IMR-90 (cell line): Measurements from ENCODE around the gene ZNF37A. TPM values are rescaled to one million over a fixed set of nuclear protein-coding genes. Genes with fewer than 3 reads are reported as not detected.

ENCODE experiments used
- ATAC-seq: fragments of 200-7000 bp; cut with Tn5 transposase; 2 replicates; pipeline ENCODE4 v1.9.1; 2020; ENCODE audit warnings: low read depth, mild to moderate bottlenecking, moderate library complexity
- BruUV-seq: library from RNA; stranded (reverse); fragments of 400-500 nt; replicated peaks from 2 replicates; lab custom pipeline; 2021; lab: Mats Ljungman, UMichigan
- CTCF ChIA-PET: fragments of 300-600 bp; formaldehyde crosslinking; extraction: SDS; loops from one replicate; lab custom pipeline; 2021; ENCODE audit warnings: antibody characterized with exemption; lab: Yijun Ruan, JAX
- POLR2A ChIA-PET: fragments of 300-600 bp; sonication (Branson Sonifier 250); formaldehyde crosslinking; loops from one replicate; lab custom pipeline; 2022; ENCODE audit warnings: antibody characterized with exemption; ENCODE audit not compliant: unreplicated experiment; lab: Charles Lee
- DNase-seq: peaks from one replicate; pipeline ENCODE4 v3.0.0; 2013
- H2AFZ ChIP-seq: replicated peaks from 2 replicates; pipeline ENCODE3; 2013; ENCODE audit warnings: low read length, mild to moderate bottlenecking; ENCODE audit not compliant: poor library complexity
- H2AK5ac ChIP-seq: 2 replicates; pipeline ENCODE4 v1.6.1; 2013; ENCODE audit warnings: low read depth, low read length, inconsistent platforms
- H2AK9ac ChIP-seq: replicated peaks from 2 replicates; pipeline ENCODE3; 2013; ENCODE audit warnings: mild to moderate bottlenecking, low read depth, low read length, moderate library complexity; ENCODE audit not compliant: poor library complexity
- H2BK120ac ChIP-seq: 2 replicates; pipeline ENCODE4 v1.6.1; 2013; ENCODE audit warnings: low read depth, low read length, inconsistent platforms
- H2BK15ac ChIP-seq: 3 replicates; pipeline ENCODE4 v1.6.1; 2013; ENCODE audit warnings: low read depth, low read length, inconsistent platforms
- H2BK20ac ChIP-seq: 2 replicates; pipeline ENCODE4 v1.6.1; 2013; ENCODE audit warnings: low read depth, mild to moderate bottlenecking, inconsistent platforms, low read length, moderate library complexity
- H2BK5ac ChIP-seq: 2 replicates; pipeline ENCODE4 v1.6.1; 2013; ENCODE audit warnings: mild to moderate bottlenecking, low read depth, low read length, inconsistent platforms; ENCODE audit not compliant: poor library complexity, severe bottlenecking
- H3K14ac ChIP-seq: replicated peaks from 2 replicates; pipeline ENCODE4 v1.6.1; 2013; ENCODE audit warnings: low read depth, low read length, inconsistent platforms
- H3K18ac ChIP-seq: 2 replicates; pipeline ENCODE4 v1.6.1; 2013; ENCODE audit warnings: low read depth, low read length, control low read depth
- H3K23ac ChIP-seq: 2 replicates; pipeline ENCODE4 v1.6.1; 2013; ENCODE audit warnings: low read depth, low read length, inconsistent platforms
- H3K27ac ChIP-seq: 2 replicates; pipeline ENCODE4 v1.5.1; 2013; ENCODE audit warnings: mild to moderate bottlenecking, control low read depth, low read length; ENCODE audit not compliant: insufficient read depth
- H3K27me3 ChIP-seq: 2 replicates; pipeline ENCODE4 v1.6.1; 2013; ENCODE audit warnings: low read length; ENCODE audit not compliant: control insufficient read depth, insufficient read depth
- H3K36me3 ChIP-seq: 2 replicates; pipeline ENCODE4 v1.6.1; 2013; ENCODE audit warnings: low read length, mixed read lengths; ENCODE audit not compliant: control insufficient read depth, insufficient read depth
- H3K4ac ChIP-seq: 2 replicates; pipeline ENCODE4 v1.6.1; 2013; ENCODE audit warnings: low read depth, low read length, inconsistent platforms
- H3K4me1 ChIP-seq: 2 replicates; pipeline ENCODE4 v1.6.1; 2013; ENCODE audit warnings: low read length, mixed read lengths; ENCODE audit not compliant: control insufficient read depth, insufficient read depth
- H3K4me2 ChIP-seq: 2 replicates; pipeline ENCODE4 v1.6.1; 2013; ENCODE audit warnings: low read depth, mild to moderate bottlenecking, control low read depth, low read length, moderate library complexity
- H3K4me3 ChIP-seq: 2 replicates; pipeline ENCODE4 v1.5.1; 2013; ENCODE audit warnings: low read depth, mild to moderate bottlenecking, control low read depth, low read length, moderate library complexity; ENCODE audit not compliant: insufficient read depth
- H3K56ac ChIP-seq: 2 replicates; pipeline ENCODE4 v1.6.1; 2013; ENCODE audit warnings: low read length, inconsistent platforms; ENCODE audit not compliant: insufficient read depth; ENCODE audit errors: extremely low read depth
- H3K79me1 ChIP-seq, 2 experiments: 2 replicates each; pipeline ENCODE4 v1.6.1; 2013; ENCODE audit warnings: low read length in 2 of 2, inconsistent platforms in 1 of 2, low read depth in 1 of 2
- H3K9ac ChIP-seq: 2 replicates; pipeline ENCODE4 v1.6.1; 2013; ENCODE audit warnings: low read depth, low read length, control low read depth
- H3K9me1 ChIP-seq: 2 replicates; pipeline ENCODE4 v1.6.1; 2013; ENCODE audit warnings: low read length, inconsistent platforms; ENCODE audit not compliant: insufficient read depth
- H3K9me3 ChIP-seq: 2 replicates; pipeline ENCODE4 v1.6.1; 2013; ENCODE audit warnings: low read length; ENCODE audit not compliant: control insufficient read depth, insufficient read depth
- H4K20me1 ChIP-seq: 2 replicates; pipeline ENCODE4 v1.6.1; 2013; ENCODE audit warnings: low read length, inconsistent platforms; ENCODE audit not compliant: insufficient read depth
- H4K5ac ChIP-seq: 2 replicates; pipeline ENCODE4 v1.6.1; 2013; ENCODE audit warnings: mild to moderate bottlenecking, low read depth, low read length, control low read depth
- H4K8ac ChIP-seq, 2 experiments: 2 replicates each; pipeline ENCODE4 v1.6.1; 2013; ENCODE audit warnings: low read depth in 2 of 2, low read length in 2 of 2, control low read depth in 1 of 2, inconsistent platforms in 1 of 2
- H4K91ac ChIP-seq: 2 replicates; pipeline ENCODE4 v1.6.1; 2013; ENCODE audit warnings: low read depth, low read length, inconsistent platforms; ENCODE audit not compliant: insufficient read depth
- BHLHE40 ChIP-seq: fragments of 150-350 bp; IDR thresholded peaks from 2 replicates; pipeline ENCODE4 v1.6.1; 2016; ENCODE audit warnings: mild to moderate bottlenecking, low read depth, low read length
- CEBPB ChIP-seq: IDR thresholded peaks from 2 replicates; pipeline ENCODE4 v1.6.1; 2012; ENCODE audit warnings: low read depth, low read length, improper control_type of control experiment
- CHD1 ChIP-seq: IDR thresholded peaks from 2 replicates; pipeline ENCODE4 v1.6.1; 2012; ENCODE audit warnings: low read depth, low read length, improper control_type of control experiment
- FOS ChIP-seq: fragments of 150-350 bp; IDR thresholded peaks from 2 replicates; pipeline ENCODE4 v1.6.1; 2016; ENCODE audit warnings: low read depth, low read length
- MAFK ChIP-seq: IDR thresholded peaks from 2 replicates; pipeline ENCODE4 v1.6.1; 2012; ENCODE audit warnings: low read depth, low read length, improper control_type of control experiment
- MAZ ChIP-seq: IDR thresholded peaks from 2 replicates; pipeline ENCODE4 v1.6.1; 2012; ENCODE audit warnings: low read depth, mild to moderate bottlenecking, low read length, improper control_type of control experiment, moderate library complexity, borderline replicate concordance
- MXI1 ChIP-seq: IDR thresholded peaks from 2 replicates; pipeline ENCODE4 v1.6.1; 2012; ENCODE audit warnings: low read depth, mild to moderate bottlenecking, low read length, moderate library complexity, borderline replicate concordance
- NFE2L2 ChIP-seq: fragments of 150-350 bp; IDR thresholded peaks from 2 replicates; pipeline ENCODE4 v1.6.1; 2016; ENCODE audit warnings: low read depth, mild to moderate bottlenecking, low read length
- POLR2A ChIP-seq: IDR thresholded peaks from 2 replicates; pipeline ENCODE4 v1.6.1; 2012; ENCODE audit warnings: mild to moderate bottlenecking, low read depth, low read length
- RAD21 ChIP-seq: IDR thresholded peaks from 2 replicates; pipeline ENCODE4 v1.6.1; 2012; ENCODE audit warnings: low read length, improper control_type of control experiment
- RCOR1 ChIP-seq: IDR thresholded peaks from 2 replicates; pipeline ENCODE4 v1.6.1; 2012; ENCODE audit warnings: mild to moderate bottlenecking, low read length, improper control_type of control experiment; ENCODE audit not compliant: insufficient replicate concordance
- RFX5 ChIP-seq: IDR thresholded peaks from 2 replicates; pipeline ENCODE4 v1.8.0; 2012; ENCODE audit warnings: low read depth, mild to moderate bottlenecking, low read length, moderate library complexity
- SMC3 ChIP-seq: fragments of 150-350 bp; IDR thresholded peaks from 2 replicates; pipeline ENCODE4 v1.6.1; 2016; ENCODE audit warnings: low read depth, mild to moderate bottlenecking, antibody characterized with exemption, low read length, moderate library complexity
- WGBS, 2 experiments: methylation state at CpG; one replicate each; pipeline versions ENCODE4 v1.1.5 to v1.1.7; 2013; ENCODE audit warnings: missing lambda C conversion rate in 2 of 2; ENCODE audit not compliant: insufficient read length in 1 of 2; ENCODE audit errors: extremely low coverage in 2 of 2; 5-methylcytosine and 5-hydroxymethylcytosine counted together
- dilution Hi-C: fragments of 300-500 bp; cut with HindIII; formaldehyde crosslinking; loops from one replicate; pipeline ENCODE4 v1.14.3; 2018; ENCODE audit warnings: low sequenced_read_pairs; ENCODE audit not compliant: unreplicated experiment
- in situ Hi-C: fragments of 300-500 bp; cut with MboI; formaldehyde crosslinking; loops from 3 replicates; pipeline ENCODE4 v1.14.3; 2019; ENCODE audit warnings: low sequenced_read_pairs, inconsistent platforms, mixed read lengths
- intact Hi-C: fragments of 100-400 bp; cut with micrococcal nuclease; formaldehyde crosslinking; loops from 2 replicates; pipeline ENCODE4 v1.10.0; 2022
- polyA plus RNA-seq, 3 experiments: library from polyadenylated mRNA; depleted of rRNA; stranded (reverse); fragments of >200 nt; gene quantifications; 2 replicates each; pipeline ENCODE4 v1.2.3, GENCODE V29; 2012; ENCODE audit warnings: low replicate concordance in 1 of 3
- total RNA-seq: library from RNA; depleted of rRNA; stranded (reverse); fragments of >200 nt; gene quantifications from 2 replicates; pipeline ENCODE4 v1.2.3, GENCODE V29; 2012
- TF ChIP-seq, protein P1 (sequence below): fragments of 150-350 bp; IDR thresholded peaks from 2 replicates; pipeline ENCODE4 v1.6.1; 2016; ENCODE audit warnings: low read depth, mild to moderate bottlenecking, low read length, moderate library complexity, borderline replicate concordance
- TF ChIP-seq, protein P2 (sequence below): conservative IDR thresholded peaks from 2 replicates; pipeline ENCODE4 v1.5.1; 2012; ENCODE audit warnings: mild to moderate bottlenecking, low read depth, low read length, improper control_type of control experiment
- TF ChIP-seq, protein P3 (sequence below): fragments of 150-350 bp; IDR thresholded peaks from 2 replicates; pipeline ENCODE4 v1.6.1; 2017; ENCODE audit warnings: mild to moderate bottlenecking, antibody characterized with exemption, low read length, low read depth

Gene ZNF37A
- total and polyA plus RNA-seq, 2 of the 4 experiments (the other 2 are of a cell fraction) = 5.5 to 8.6 TPM

DNA sequence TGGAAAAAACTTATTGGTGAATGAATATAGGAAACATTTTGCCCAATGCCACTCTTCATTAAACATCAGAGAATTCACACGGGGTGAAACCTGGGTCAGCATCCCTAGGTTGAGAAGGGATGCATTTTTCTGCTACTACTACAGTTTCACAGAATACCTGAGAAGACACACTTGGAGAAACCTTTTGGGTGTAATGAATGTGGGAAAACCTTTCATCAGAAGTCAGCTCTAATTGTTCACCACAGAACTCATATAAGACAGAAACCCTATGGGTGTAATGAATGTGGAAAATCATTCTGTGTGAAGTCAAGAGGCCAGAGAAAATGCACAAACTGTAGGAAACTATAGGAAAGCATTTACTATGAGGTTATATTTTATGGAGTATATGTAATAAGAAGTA, 24.9 kb downstream of the ZNF37A start:
- WGBS, 2 experiments = no CpG with 5 or more reads among the region's 1 CpG
- H3K18ac ChIP-seq = no peak overlapping the region
- intact Hi-C loops = no loop called here

More for the DNA sequence above, 24.9 kb downstream of the ZNF37A start:
- no peak overlapping the region for H3K56ac ChIP-seq
- TF ChIP-seq NFE2L2 (no peak), RAD21 (no peak), MAZ (no peak), RFX5 (no peak), POLR2A (no peak), RCOR1 (no peak), CHD1 (no peak), MXI1 (no peak), FOS (no peak), SMC3 (no peak), CEBPB (no peak), MAFK (no peak), BHLHE40 (no peak)
- TF ChIP-seq, protein P1, sequence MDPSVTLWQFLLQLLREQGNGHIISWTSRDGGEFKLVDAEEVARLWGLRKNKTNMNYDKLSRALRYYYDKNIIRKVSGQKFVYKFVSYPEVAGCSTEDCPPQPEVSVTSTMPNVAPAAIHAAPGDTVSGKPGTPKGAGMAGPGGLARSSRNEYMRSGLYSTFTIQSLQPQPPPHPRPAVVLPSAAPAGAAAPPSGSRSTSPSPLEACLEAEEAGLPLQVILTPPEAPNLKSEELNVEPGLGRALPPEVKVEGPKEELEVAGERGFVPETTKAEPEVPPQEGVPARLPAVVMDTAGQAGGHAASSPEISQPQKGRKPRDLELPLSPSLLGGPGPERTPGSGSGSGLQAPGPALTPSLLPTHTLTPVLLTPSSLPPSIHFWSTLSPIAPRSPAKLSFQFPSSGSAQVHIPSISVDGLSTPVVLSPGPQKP = no peak
- TF ChIP-seq, protein P2, sequence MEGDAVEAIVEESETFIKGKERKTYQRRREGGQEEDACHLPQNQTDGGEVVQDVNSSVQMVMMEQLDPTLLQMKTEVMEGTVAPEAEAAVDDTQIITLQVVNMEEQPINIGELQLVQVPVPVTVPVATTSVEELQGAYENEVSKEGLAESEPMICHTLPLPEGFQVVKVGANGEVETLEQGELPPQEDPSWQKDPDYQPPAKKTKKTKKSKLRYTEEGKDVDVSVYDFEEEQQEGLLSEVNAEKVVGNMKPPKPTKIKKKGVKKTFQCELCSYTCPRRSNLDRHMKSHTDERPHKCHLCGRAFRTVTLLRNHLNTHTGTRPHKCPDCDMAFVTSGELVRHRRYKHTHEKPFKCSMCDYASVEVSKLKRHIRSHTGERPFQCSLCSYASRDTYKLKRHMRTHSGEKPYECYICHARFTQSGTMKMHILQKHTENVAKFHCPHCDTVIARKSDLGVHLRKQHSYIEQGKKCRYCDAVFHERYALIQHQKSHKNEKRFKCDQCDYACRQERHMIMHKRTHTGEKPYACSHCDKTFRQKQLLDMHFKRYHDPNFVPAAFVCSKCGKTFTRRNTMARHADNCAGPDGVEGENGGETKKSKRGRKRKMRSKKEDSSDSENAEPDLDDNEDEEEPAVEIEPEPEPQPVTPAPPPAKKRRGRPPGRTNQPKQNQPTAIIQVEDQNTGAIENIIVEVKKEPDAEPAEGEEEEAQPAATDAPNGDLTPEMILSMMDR = no peak
- TF ChIP-seq, protein P3, sequence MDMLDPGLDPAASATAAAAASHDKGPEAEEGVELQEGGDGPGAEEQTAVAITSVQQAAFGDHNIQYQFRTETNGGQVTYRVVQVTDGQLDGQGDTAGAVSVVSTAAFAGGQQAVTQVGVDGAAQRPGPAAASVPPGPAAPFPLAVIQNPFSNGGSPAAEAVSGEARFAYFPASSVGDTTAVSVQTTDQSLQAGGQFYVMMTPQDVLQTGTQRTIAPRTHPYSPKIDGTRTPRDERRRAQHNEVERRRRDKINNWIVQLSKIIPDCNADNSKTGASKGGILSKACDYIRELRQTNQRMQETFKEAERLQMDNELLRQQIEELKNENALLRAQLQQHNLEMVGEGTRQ = no peak
- H3K14ac ChIP-seq = no peak overlapping the region
- H2BK5ac ChIP-seq = no peak overlapping the region
- no peak overlapping the region for H3K27ac ChIP-seq
- H2AK5ac ChIP-seq = no peak overlapping the region
- no TSS peak for BruUV-seq
- no peak overlapping the region for H2AK9ac ChIP-seq
- H3K4me2 ChIP-seq = no peak overlapping the region
- H3K23ac ChIP-seq = no peak overlapping the region
- no peak overlapping the region for H4K91ac ChIP-seq
- POLR2A ChIA-PET = no interaction called here
- no peaks in the 10 kb centered on the region for H3K79me1 ChIP-seq
- peaks cover 60% of the 10 kb centered on the region for H3K9me3 ChIP-seq
- H3K27me3 ChIP-seq = no peaks in the 10 kb centered on the region
- DNase-seq = no peak
- H2BK120ac ChIP-seq = no peak overlapping the region
- H3K4me3 ChIP-seq = no peak overlapping the region
- CTCF ChIA-PET = no interaction called here
- in situ Hi-C loops (no loop called here), dilution Hi-C loops (no loop called here)
- H3K4me1 ChIP-seq = no peaks in the 10 kb centered on the region
- H2BK15ac ChIP-seq = no peak overlapping the region
- H3K9ac ChIP-seq = no peak overlapping the region
- H4K8ac ChIP-seq = no peak overlapping the region
- no peak overlapping the region for H2AFZ ChIP-seq
- H2BK20ac ChIP-seq = no peak overlapping the region
- H3K36me3 ChIP-seq = peaks cover 25% of the 10 kb centered on the region
- no peaks in the 10 kb centered on the region for H4K20me1 ChIP-seq
- H3K9me1 ChIP-seq = no peaks in the 10 kb centered on the region
- H3K4ac ChIP-seq = no peak overlapping the region
- no peak overlapping the region for H4K5ac ChIP-seq
- no peak for ATAC-seq
